HepG2 (cell line): ENCODE measurements around the gene UTP25.

ENCODE experiments used
- ATF1 ChIP-seq: IDR thresholded peaks from 2 replicates; pipeline ENCODE4 v1.6.1; 2016; ENCODE audit warnings: mild to moderate bottlenecking, control low read depth
- HNF4A ChIP-seq: sonication (generic); formaldehyde crosslinking; IDR thresholded peaks from 2 replicates; pipeline ENCODE4 v1.4.0; 2020; ENCODE audit warnings: missing genetic modification reagents
- JUNB ChIP-seq: sonication (generic); formaldehyde crosslinking; IDR thresholded peaks from 2 replicates; pipeline ENCODE4 v1.8.0; 2022; ENCODE audit warnings: missing genetic modification reagents, mild to moderate bottlenecking, borderline replicate concordance
- JUND ChIP-seq: sonication (generic); formaldehyde crosslinking; IDR thresholded peaks from 2 replicates; pipeline ENCODE4 v1.8.0; 2022; ENCODE audit warnings: mild to moderate bottlenecking, missing genetic modification reagents
- NONO ChIP-seq, 2 experiments: fragments of 450-650 bp in 1 of 2; sonication (generic) in 1 of 2; formaldehyde crosslinking in 1 of 2; IDR thresholded peaks in 1 of 2; conservative IDR thresholded peaks in 1 of 2; 2 replicates each; pipeline versions ENCODE4 v1.6.1 to v1.8.0; 2017 to 2022; ENCODE audit warnings: mild to moderate bottlenecking in 1 of 2, missing genetic modification reagents in 1 of 2, moderate library complexity in 1 of 2
- PAWR ChIP-seq: sonication (generic); formaldehyde crosslinking; IDR thresholded peaks from 2 replicates; pipeline ENCODE4 v1.4.0; 2020; ENCODE audit warnings: missing genetic modification reagents, mild to moderate bottlenecking, borderline replicate concordance
- PAX8 ChIP-seq: sonication (generic); formaldehyde crosslinking; IDR thresholded peaks from 2 replicates; pipeline ENCODE4 v1.8.0; 2022; ENCODE audit warnings: mild to moderate bottlenecking, missing genetic modification reagents, borderline replicate concordance
- TBP ChIP-seq: sonication (generic); formaldehyde crosslinking; IDR thresholded peaks from 2 replicates; pipeline ENCODE4 v1.5.0; 2020; ENCODE audit warnings: missing genetic modification reagents
- TF ChIP-seq, protein P1 (sequence below): IDR thresholded peaks from 2 replicates; pipeline ENCODE4 v1.6.1; 2012; ENCODE audit warnings: inconsistent platforms
- TF ChIP-seq, protein P2 (sequence below): sonication (generic); formaldehyde crosslinking; IDR thresholded peaks from 2 replicates; pipeline ENCODE4 v1.5.0; 2020; ENCODE audit warnings: mild to moderate bottlenecking, missing genetic modification reagents, moderate library complexity
- TF ChIP-seq, protein P3 (sequence below): IDR thresholded peaks from 2 replicates; pipeline ENCODE4 v1.4.0; 2020; ENCODE audit warnings: mild to moderate bottlenecking, missing genetic modification reagents

DNA sequence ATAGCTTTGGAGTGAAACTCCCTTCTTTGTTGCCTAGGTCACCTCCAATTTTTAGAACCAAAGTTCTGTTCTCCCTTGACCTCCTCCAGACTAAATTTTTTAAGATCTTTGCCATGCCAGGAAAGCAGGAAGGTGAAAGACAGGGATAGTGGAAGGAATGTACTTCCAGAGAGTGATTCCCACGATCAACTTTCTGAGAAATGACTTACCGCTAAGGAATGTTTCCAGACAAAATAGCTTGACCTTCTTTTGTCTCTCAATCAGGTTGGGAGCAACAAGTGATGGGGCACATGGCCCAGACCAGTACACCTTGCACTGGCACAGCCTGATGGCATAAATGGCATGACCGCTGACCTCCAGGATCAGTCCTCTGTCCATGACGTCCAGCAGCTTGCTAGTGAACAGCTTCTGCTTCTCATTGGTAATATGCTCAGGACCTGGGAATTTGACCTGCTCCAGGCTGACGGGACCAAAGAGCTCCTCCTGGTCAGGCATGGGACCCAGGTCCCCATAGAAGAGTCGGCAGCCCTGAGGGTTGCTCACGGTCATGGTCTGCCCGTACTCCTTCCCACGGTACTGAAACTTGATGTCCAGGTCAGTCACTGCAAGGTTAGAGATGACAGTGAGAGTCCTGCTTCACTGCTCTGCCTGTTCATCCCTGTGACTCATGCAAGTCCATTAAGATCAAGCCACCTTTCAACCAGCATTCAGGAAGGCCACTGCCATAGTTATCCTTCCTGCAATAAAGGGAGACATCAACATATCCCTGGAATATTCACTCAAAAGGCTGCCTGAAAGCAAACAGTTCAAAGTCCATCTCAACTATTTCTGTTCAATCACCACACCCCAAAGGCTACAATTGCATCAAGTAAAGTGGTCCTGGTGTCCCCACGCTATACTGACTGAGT is 37.2 kb upstream of the UTP25 start:
- TF ChIP-seq, protein P1, sequence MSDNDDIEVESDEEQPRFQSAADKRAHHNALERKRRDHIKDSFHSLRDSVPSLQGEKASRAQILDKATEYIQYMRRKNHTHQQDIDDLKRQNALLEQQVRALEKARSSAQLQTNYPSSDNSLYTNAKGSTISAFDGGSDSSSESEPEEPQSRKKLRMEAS = no peak
- no peak for TF ChIP-seq NONO (IDR thresholded peaks at IDR 0.05)
- no peak for TF ChIP-seq NONO (CRISPR knock-in tag; conservative IDR thresholded peaks at IDR 0.05)
- TF ChIP-seq JUND (CRISPR knock-in tag) = no peak
- TF ChIP-seq TBP (CRISPR knock-in tag) = no peak
- no peak for TF ChIP-seq PAX8 (CRISPR knock-in tag)
- no peak for TF ChIP-seq ATF1
- TF ChIP-seq, protein P2, sequence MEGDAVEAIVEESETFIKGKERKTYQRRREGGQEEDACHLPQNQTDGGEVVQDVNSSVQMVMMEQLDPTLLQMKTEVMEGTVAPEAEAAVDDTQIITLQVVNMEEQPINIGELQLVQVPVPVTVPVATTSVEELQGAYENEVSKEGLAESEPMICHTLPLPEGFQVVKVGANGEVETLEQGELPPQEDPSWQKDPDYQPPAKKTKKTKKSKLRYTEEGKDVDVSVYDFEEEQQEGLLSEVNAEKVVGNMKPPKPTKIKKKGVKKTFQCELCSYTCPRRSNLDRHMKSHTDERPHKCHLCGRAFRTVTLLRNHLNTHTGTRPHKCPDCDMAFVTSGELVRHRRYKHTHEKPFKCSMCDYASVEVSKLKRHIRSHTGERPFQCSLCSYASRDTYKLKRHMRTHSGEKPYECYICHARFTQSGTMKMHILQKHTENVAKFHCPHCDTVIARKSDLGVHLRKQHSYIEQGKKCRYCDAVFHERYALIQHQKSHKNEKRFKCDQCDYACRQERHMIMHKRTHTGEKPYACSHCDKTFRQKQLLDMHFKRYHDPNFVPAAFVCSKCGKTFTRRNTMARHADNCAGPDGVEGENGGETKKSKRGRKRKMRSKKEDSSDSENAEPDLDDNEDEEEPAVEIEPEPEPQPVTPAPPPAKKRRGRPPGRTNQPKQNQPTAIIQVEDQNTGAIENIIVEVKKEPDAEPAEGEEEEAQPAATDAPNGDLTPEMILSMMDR (CRISPR knock-in tag) = no peak
- TF ChIP-seq, protein P3, sequence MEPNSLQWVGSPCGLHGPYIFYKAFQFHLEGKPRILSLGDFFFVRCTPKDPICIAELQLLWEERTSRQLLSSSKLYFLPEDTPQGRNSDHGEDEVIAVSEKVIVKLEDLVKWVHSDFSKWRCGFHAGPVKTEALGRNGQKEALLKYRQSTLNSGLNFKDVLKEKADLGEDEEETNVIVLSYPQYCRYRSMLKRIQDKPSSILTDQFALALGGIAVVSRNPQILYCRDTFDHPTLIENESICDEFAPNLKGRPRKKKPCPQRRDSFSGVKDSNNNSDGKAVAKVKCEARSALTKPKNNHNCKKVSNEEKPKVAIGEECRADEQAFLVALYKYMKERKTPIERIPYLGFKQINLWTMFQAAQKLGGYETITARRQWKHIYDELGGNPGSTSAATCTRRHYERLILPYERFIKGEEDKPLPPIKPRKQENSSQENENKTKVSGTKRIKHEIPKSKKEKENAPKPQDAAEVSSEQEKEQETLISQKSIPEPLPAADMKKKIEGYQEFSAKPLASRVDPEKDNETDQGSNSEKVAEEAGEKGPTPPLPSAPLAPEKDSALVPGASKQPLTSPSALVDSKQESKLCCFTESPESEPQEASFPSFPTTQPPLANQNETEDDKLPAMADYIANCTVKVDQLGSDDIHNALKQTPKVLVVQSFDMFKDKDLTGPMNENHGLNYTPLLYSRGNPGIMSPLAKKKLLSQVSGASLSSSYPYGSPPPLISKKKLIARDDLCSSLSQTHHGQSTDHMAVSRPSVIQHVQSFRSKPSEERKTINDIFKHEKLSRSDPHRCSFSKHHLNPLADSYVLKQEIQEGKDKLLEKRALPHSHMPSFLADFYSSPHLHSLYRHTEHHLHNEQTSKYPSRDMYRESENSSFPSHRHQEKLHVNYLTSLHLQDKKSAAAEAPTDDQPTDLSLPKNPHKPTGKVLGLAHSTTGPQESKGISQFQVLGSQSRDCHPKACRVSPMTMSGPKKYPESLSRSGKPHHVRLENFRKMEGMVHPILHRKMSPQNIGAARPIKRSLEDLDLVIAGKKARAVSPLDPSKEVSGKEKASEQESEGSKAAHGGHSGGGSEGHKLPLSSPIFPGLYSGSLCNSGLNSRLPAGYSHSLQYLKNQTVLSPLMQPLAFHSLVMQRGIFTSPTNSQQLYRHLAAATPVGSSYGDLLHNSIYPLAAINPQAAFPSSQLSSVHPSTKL (CRISPR knock-in tag) = 0 out of 2 replicates have a peak, but pooled peaks have one; percentile 24
- no peak; the same call in 1 of the 2 replicates for TF ChIP-seq HNF4A (CRISPR knock-in tag)
- TF ChIP-seq PAWR (CRISPR knock-in tag) = no peak
- TF ChIP-seq JUNB (CRISPR knock-in tag) = no peak
